ENCODE data around the gene NAT16.

DNA sequence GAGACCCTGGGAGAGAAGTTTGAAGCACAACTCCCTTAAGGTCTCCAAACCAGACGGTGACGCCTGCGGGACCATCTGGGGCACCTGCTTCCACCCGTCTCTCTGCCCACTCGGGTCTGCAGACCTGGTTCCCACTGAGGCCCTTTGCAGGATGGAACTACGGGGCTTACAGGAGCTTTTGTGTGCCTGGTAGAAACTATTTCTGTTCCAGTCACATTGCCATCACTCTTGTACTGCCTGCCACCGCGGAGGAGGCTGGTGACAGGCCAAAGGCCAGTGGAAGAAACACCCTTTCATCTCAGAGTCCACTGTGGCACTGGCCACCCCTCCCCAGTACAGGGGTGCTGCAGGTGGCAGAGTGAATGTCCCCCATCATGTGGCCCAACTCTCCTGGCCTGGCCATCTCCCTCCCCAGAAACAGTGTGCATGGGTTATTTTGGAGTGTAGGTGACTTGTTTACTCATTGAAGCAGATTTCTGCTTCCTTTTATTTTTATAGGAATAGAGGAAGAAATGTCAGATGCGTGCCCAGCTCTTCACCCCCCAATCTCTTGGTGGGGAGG lies 42.4 kb downstream of the NAT16 start:
- TF ChIP-seq, protein P1, sequence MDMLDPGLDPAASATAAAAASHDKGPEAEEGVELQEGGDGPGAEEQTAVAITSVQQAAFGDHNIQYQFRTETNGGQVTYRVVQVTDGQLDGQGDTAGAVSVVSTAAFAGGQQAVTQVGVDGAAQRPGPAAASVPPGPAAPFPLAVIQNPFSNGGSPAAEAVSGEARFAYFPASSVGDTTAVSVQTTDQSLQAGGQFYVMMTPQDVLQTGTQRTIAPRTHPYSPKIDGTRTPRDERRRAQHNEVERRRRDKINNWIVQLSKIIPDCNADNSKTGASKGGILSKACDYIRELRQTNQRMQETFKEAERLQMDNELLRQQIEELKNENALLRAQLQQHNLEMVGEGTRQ (IDR thresholded peaks at IDR 0.05; ENCODE audit: low read depth, low read length), result peak; percentile 74
- TF ChIP-seq MXI1 (IDR thresholded peaks at IDR 0.05; ENCODE audit: borderline replicate concordance, low read depth, low read length) (no peak), MAFK (IDR thresholded peaks at IDR 0.05; ENCODE audit: low read depth, low read length) (no peak), RAD21 (IDR thresholded peaks at IDR 0.05; ENCODE audit: low read length) (no peak)
- TF ChIP-seq, protein P2, sequence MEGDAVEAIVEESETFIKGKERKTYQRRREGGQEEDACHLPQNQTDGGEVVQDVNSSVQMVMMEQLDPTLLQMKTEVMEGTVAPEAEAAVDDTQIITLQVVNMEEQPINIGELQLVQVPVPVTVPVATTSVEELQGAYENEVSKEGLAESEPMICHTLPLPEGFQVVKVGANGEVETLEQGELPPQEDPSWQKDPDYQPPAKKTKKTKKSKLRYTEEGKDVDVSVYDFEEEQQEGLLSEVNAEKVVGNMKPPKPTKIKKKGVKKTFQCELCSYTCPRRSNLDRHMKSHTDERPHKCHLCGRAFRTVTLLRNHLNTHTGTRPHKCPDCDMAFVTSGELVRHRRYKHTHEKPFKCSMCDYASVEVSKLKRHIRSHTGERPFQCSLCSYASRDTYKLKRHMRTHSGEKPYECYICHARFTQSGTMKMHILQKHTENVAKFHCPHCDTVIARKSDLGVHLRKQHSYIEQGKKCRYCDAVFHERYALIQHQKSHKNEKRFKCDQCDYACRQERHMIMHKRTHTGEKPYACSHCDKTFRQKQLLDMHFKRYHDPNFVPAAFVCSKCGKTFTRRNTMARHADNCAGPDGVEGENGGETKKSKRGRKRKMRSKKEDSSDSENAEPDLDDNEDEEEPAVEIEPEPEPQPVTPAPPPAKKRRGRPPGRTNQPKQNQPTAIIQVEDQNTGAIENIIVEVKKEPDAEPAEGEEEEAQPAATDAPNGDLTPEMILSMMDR (conservative IDR thresholded peaks at IDR 0.05; ENCODE audit: low read depth, low read length), result no peak
